Measurements from ENCODE around the gene ENOX1.
"Not testable (repeated sequence)": the region's sequence is repeated elsewhere in the genome, so short reads cannot be mapped to it uniquely, and the experiment has no call there.

The ENOX1 gene

DNA sequence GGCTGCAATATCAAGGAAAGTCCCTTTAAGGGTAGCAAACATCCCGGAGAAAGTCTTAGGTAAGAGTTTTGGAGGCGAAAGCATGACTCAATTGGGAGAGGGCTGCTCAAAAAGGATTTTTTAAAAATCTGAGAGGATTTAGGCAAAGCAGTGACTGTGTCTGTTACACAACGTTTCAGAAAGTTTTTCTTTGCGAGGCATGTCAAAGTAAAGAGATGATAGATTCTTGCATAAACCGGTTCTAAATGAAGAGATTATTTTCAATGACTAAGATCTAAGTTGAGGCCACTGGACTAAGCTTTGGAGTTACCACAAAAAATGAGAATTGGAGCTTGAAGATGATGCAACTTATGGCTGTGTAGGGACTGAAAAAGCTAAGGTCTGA lies 43.7 kb upstream of the ENOX1 start:
- no peak for TF ChIP-seq EZH2 (IDR thresholded peaks at IDR 0.05; ENCODE audit: borderline replicate concordance, low read length)
- no peak for TF ChIP-seq CTCF (IDR thresholded peaks at IDR 0.05; ENCODE audit: low read length)
- H3K9me2 ChIP-seq (ENCODE audit: low read depth, low read length) = no peaks in the 10 kb centered on the region
- H3K9ac ChIP-seq (ENCODE audit: low read length) = no peak overlapping the region
- no peak overlapping the region for H2AFZ ChIP-seq (ENCODE audit: low read length)
- H3K4me2 ChIP-seq (ENCODE audit: low read length) = no peak overlapping the region
- no peak overlapping the region for H3K4me3 ChIP-seq (ENCODE audit: low read depth, low read length, poor library complexity, severe bottlenecking)
- H3K4me1 ChIP-seq (ENCODE audit: insufficient read depth, low read length, severe bottlenecking) = no peaks in the 10 kb centered on the region
- no peaks in the 10 kb centered on the region for H3F3A ChIP-seq (ENCODE audit: insufficient read depth, low read length)
- H3K27me3 ChIP-seq (ENCODE audit: insufficient read depth, low read length) = no peaks in the 10 kb centered on the region
- no peaks in the 10 kb centered on the region for H3K79me2 ChIP-seq (ENCODE audit: insufficient read depth, low read length)
- H3K27ac ChIP-seq (ENCODE audit: low read depth, low read length, poor library complexity, severe bottlenecking) = no peak overlapping the region
- H3K9me3 ChIP-seq (ENCODE audit: low read length) = no peaks in the 10 kb centered on the region
- no peaks in the 10 kb centered on the region for H3K36me3 ChIP-seq (ENCODE audit: insufficient read depth, low read length)
- H4K20me1 ChIP-seq (ENCODE audit: insufficient read depth, low read length) = no peaks in the 10 kb centered on the region

DNA sequence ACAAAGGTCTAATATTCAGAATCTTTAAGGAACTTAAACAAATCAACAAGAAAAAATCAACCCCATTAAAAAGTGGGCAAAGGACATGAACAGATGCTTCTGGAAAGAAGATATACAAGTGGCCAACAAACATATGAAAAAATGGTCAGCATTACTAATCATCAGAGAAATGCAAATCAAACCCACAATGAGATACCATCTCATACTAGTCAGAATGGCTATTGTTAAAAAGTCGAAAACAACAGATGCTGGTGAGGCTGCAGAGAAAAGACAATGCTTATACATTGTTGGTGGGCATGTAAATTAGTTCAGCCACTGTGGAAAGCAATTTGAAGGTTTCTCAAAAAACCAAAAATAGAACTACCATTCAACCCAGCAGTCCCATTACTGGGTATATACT lies 37.9 kb upstream of the ENOX1 start:
- not testable (repeated sequence) for H3F3A ChIP-seq (ENCODE audit: insufficient read depth, low read length); H3K9ac ChIP-seq (ENCODE audit: low read length); H3K4me2 ChIP-seq (ENCODE audit: low read length); H3K9me2 ChIP-seq (ENCODE audit: low read depth, low read length); H3K4me3 ChIP-seq (ENCODE audit: low read depth, low read length, poor library complexity, severe bottlenecking); H3K27me3 ChIP-seq (ENCODE audit: insufficient read depth, low read length); H4K20me1 ChIP-seq (ENCODE audit: insufficient read depth, low read length); H3K9me3 ChIP-seq (ENCODE audit: low read length); H3K4me1 ChIP-seq (ENCODE audit: insufficient read depth, low read length, severe bottlenecking); H3K27ac ChIP-seq (ENCODE audit: low read depth, low read length, poor library complexity, severe bottlenecking); H2AFZ ChIP-seq (ENCODE audit: low read length); H3K79me2 ChIP-seq (ENCODE audit: insufficient read depth, low read length); H3K36me3 ChIP-seq (ENCODE audit: insufficient read depth, low read length)

GRCh38 chr13:43822969-43823368 lies 36.2 kb upstream of the ENOX1 start:
- Histone ChIP-seq H3K79me2 (ENCODE audit: insufficient read depth, low read length) (no peaks in the 10 kb centered on the region), H4K20me1 (ENCODE audit: insufficient read depth, low read length) (no peaks in the 10 kb centered on the region), H2AFZ (ENCODE audit: low read length) (no peak overlapping the region), H3K36me3 (ENCODE audit: insufficient read depth, low read length) (no peaks in the 10 kb centered on the region), H3K9me3 (ENCODE audit: low read length) (no peaks in the 10 kb centered on the region), H3K27me3 (ENCODE audit: insufficient read depth, low read length) (no peaks in the 10 kb centered on the region), H3K4me2 (ENCODE audit: low read length) (no peak overlapping the region), H3K27ac (ENCODE audit: low read depth, low read length, poor library complexity, severe bottlenecking) (no peak overlapping the region), H3K4me1 (ENCODE audit: insufficient read depth, low read length, severe bottlenecking) (no peaks in the 10 kb centered on the region), H3K9me2 (ENCODE audit: low read depth, low read length) (no peaks in the 10 kb centered on the region), H3K9ac (ENCODE audit: low read length) (no peak overlapping the region), H3F3A (ENCODE audit: insufficient read depth, low read length) (no peaks in the 10 kb centered on the region), H3K4me3 (ENCODE audit: low read depth, low read length, poor library complexity, severe bottlenecking) (no peak overlapping the region)
- TF ChIP-seq CTCF (IDR thresholded peaks at IDR 0.05; ENCODE audit: low read length) (no peak), EZH2 (IDR thresholded peaks at IDR 0.05; ENCODE audit: borderline replicate concordance, low read length) (no peak)

DNA sequence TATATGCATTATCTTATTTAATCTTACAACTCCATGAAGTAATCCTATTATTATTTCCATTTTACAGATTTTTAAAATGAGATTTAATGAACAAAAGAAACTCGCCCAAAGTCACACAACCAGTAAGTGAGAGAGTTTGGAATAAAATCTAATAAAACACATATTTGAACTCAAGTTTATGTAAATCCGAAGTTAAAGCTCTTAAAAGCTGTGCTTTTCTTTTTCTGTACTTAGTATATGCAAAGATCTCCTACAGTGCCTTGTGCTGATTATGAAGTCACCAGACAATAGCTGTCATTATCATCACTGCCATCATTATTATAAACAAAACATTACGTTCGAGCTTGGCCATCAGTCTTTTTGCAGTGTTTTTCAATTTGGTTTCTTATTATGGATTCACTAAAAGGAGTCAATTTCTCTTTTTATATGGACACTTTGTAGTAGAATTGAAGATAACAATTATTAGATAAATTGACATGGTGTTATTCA lies 29.7 kb upstream of the ENOX1 start:
- Histone ChIP-seq H3K9me3 (ENCODE audit: low read length) (no peaks in the 10 kb centered on the region), H3K27me3 (ENCODE audit: insufficient read depth, low read length) (no peaks in the 10 kb centered on the region), H3K4me2 (ENCODE audit: low read length) (no peak overlapping the region), H3K79me2 (ENCODE audit: insufficient read depth, low read length) (no peaks in the 10 kb centered on the region), H4K20me1 (ENCODE audit: insufficient read depth, low read length) (no peaks in the 10 kb centered on the region), H3K9ac (ENCODE audit: low read length) (no peak overlapping the region), H3K4me3 (ENCODE audit: low read depth, low read length, poor library complexity, severe bottlenecking) (no peak overlapping the region), H3F3A (ENCODE audit: insufficient read depth, low read length) (no peaks in the 10 kb centered on the region), H3K36me3 (ENCODE audit: insufficient read depth, low read length) (no peaks in the 10 kb centered on the region), H3K4me1 (ENCODE audit: insufficient read depth, low read length, severe bottlenecking) (no peaks in the 10 kb centered on the region), H3K27ac (ENCODE audit: low read depth, low read length, poor library complexity, severe bottlenecking) (no peak overlapping the region), H2AFZ (ENCODE audit: low read length) (no peak overlapping the region), H3K9me2 (ENCODE audit: low read depth, low read length) (no peaks in the 10 kb centered on the region)
- TF ChIP-seq CTCF (IDR thresholded peaks at IDR 0.05; ENCODE audit: low read length) (no peak), EZH2 (IDR thresholded peaks at IDR 0.05; ENCODE audit: borderline replicate concordance, low read length) (no peak)

Measured in OCI-LY1 (cell line).